H1 (cell line): ENCODE data around the gene ARHGAP22. TPM values are rescaled to one million over a fixed set of nuclear protein-coding genes. Genes with fewer than 3 reads are reported as not detected.

ENCODE experiments used
- CTCF ChIA-PET: fragments of 300-600 bp; sonication (Branson Sonifier 250); formaldehyde crosslinking; loops from one replicate; lab custom pipeline; 2021; ENCODE audit not compliant: partially characterized antibody; lab: Charles Lee
- POLR2A ChIA-PET: fragments of 300-600 bp; sonication (Branson Sonifier 250); formaldehyde crosslinking; loops from one replicate; lab custom pipeline; 2021; ENCODE audit warnings: inconsistent platforms; ENCODE audit not compliant: partially characterized antibody; lab: Charles Lee
- DNase-seq, 2 experiments: peaks; one replicate each; pipeline versions ENCODE4 v3.0.0 to v3.0.0-alpha.2; 2010 to 2022; ENCODE audit warnings: low spot score in 2 of 2, low read depth in 1 of 2, mixed read lengths in 1 of 2
- FAIRE-seq: peaks from 2 replicates; lab custom pipeline; 2011; peaks lifted over from hg19 to GRCh38; lab: Jason Lieb, UNC
- H2AFZ ChIP-seq: 2 replicates; pipeline ENCODE4 v1.8.1; 2012; ENCODE audit warnings: low read length, inconsistent platforms
- H2AK5ac ChIP-seq: 2 replicates; pipeline ENCODE4 v1.6.1; 2013; ENCODE audit warnings: low read depth, low read length
- H2BK120ac ChIP-seq: replicated peaks from 2 replicates; pipeline ENCODE3; 2013; ENCODE audit warnings: low read depth, low read length, inconsistent platforms
- H2BK12ac ChIP-seq: 2 replicates; pipeline ENCODE4 v1.6.1; 2013; ENCODE audit warnings: low read depth, low read length
- H2BK15ac ChIP-seq: 2 replicates; pipeline ENCODE4 v1.6.1; 2013; ENCODE audit warnings: low read length
- H2BK20ac ChIP-seq: 2 replicates; pipeline ENCODE4 v1.6.1; 2013; ENCODE audit warnings: low read length
- H2BK5ac ChIP-seq: 2 replicates; pipeline ENCODE4 v1.6.1; 2013; ENCODE audit warnings: low read depth, low read length
- H3K14ac ChIP-seq: 2 replicates; pipeline ENCODE4 v1.6.1; 2013; ENCODE audit warnings: inconsistent platforms; ENCODE audit not compliant: insufficient read length
- H3K18ac ChIP-seq: 2 replicates; pipeline ENCODE4 v1.6.1; 2013; ENCODE audit warnings: low read length; ENCODE audit errors: extremely low read depth
- H3K23ac ChIP-seq: 2 replicates; pipeline ENCODE4 v1.6.1; 2013; ENCODE audit warnings: inconsistent platforms; ENCODE audit not compliant: insufficient read length
- H3K23me2 ChIP-seq: 2 replicates; pipeline ENCODE4 v1.6.1; 2013; ENCODE audit warnings: low read depth, low read length
- H3K27ac ChIP-seq: 2 replicates; pipeline ENCODE4 v1.6.1; 2011; ENCODE audit warnings: low read depth, low read length, inconsistent platforms
- H3K27me3 ChIP-seq, 4 experiments: replicated peaks in 1 of 4; 1 replicate in 1 of 4; 2 replicates in 3 of 4; pipeline versions ENCODE4 v1.6.1 to v1.8.1; 2011 to 2013; ENCODE audit warnings: low read length in 3 of 4, mild to moderate bottlenecking in 3 of 4, inconsistent platforms in 2 of 4, mixed read lengths in 2 of 4, moderate library complexity in 1 of 4; ENCODE audit not compliant: control insufficient read depth in 3 of 4, insufficient read depth in 3 of 4; ENCODE audit errors: extremely low read depth in 1 of 4
- H3K36me3 ChIP-seq, 4 experiments: 2 replicates each; pipeline versions ENCODE4 v1.6.1 to v1.8.1; 2011 to 2013; ENCODE audit warnings: mild to moderate bottlenecking in 4 of 4, low read length in 3 of 4, moderate library complexity in 2 of 4, control low read depth in 1 of 4, inconsistent platforms in 1 of 4; ENCODE audit not compliant: insufficient read depth in 4 of 4, control insufficient read depth in 2 of 4
- H3K4ac ChIP-seq: replicated peaks from 2 replicates; pipeline ENCODE3; 2013; ENCODE audit warnings: low read length, low read depth, mixed read lengths, inconsistent platforms; ENCODE audit not compliant: insufficient read length
- H3K4me1 ChIP-seq, 4 experiments: replicated peaks in 1 of 4; 1 replicate in 1 of 4; 2 replicates in 3 of 4; pipeline versions ENCODE4 v1.6.1 to v1.8.1; 2011 to 2013; ENCODE audit warnings: low read length in 3 of 4, inconsistent platforms in 2 of 4, mixed read lengths in 1 of 4; ENCODE audit not compliant: insufficient read depth in 4 of 4, control insufficient read depth in 3 of 4
- H3K4me2 ChIP-seq, 2 experiments: 2 replicates each; pipeline versions ENCODE4 v1.6.1 to v1.8.1; 2011 to 2013; ENCODE audit warnings: low read depth in 2 of 2, low read length in 2 of 2, control low read depth in 1 of 2, inconsistent platforms in 1 of 2, mild to moderate bottlenecking in 1 of 2; ENCODE audit not compliant: insufficient read depth in 1 of 2
- H3K4me3 ChIP-seq, 4 experiments: fragments of 200-600, 300-600 bp in 1 of 4; sonication (generic), shearing (Covaris generic), sonication (Bioruptor Twin) in 1 of 4; 2 replicates each; pipeline versions ENCODE4 v1.5.1 to v1.8.1; 2011 to 2016; ENCODE audit warnings: low read length in 4 of 4, low read depth in 3 of 4, control low read depth in 2 of 4, inconsistent platforms in 2 of 4, mild to moderate bottlenecking in 2 of 4, mixed read lengths in 1 of 4, moderate library complexity in 1 of 4; ENCODE audit not compliant: insufficient read depth in 2 of 4; ENCODE audit errors: extremely low read depth in 1 of 4
- H3K56ac ChIP-seq: replicated peaks from 2 replicates; pipeline ENCODE3; 2013; ENCODE audit warnings: low read depth, mild to moderate bottlenecking, mixed read lengths, low read length, inconsistent platforms; ENCODE audit not compliant: insufficient read length
- H3K79me1 ChIP-seq: 2 replicates; pipeline ENCODE4 v1.6.1; 2013; ENCODE audit warnings: low read depth, low read length, control low read depth
- H3K79me2 ChIP-seq, 2 experiments: 2 replicates each; pipeline versions ENCODE4 v1.6.1 to v1.8.1; 2012 to 2013; ENCODE audit warnings: low read length in 2 of 2, mild to moderate bottlenecking in 2 of 2, inconsistent platforms in 1 of 2; ENCODE audit not compliant: insufficient read depth in 2 of 2, control insufficient read depth in 1 of 2
- H3K9ac ChIP-seq, 4 experiments: replicated peaks in 1 of 4; 1 replicate in 1 of 4; 2 replicates in 3 of 4; pipeline versions ENCODE4 v1.6.1 to v1.8.1; 2011 to 2013; ENCODE audit warnings: low read depth in 3 of 4, low read length in 3 of 4, control low read depth in 2 of 4, mild to moderate bottlenecking in 2 of 4, moderate library complexity in 2 of 4, inconsistent platforms in 1 of 4; ENCODE audit errors: extremely low read depth in 1 of 4
- H3K9me3 ChIP-seq, 2 experiments: 2 replicates each; pipeline versions ENCODE4 v1.6.1 to v1.8.1; 2012 to 2013; ENCODE audit warnings: mild to moderate bottlenecking in 2 of 2, moderate library complexity in 2 of 2, control low read depth in 1 of 2, inconsistent platforms in 1 of 2, low read depth in 1 of 2, low read length in 1 of 2, mixed read lengths in 1 of 2; ENCODE audit not compliant: insufficient read depth in 2 of 2
- H4K20me1 ChIP-seq, 2 experiments: replicated peaks in 1 of 2; 2 replicates each; pipeline versions ENCODE3 to v1.8.1; 2011 to 2013; ENCODE audit warnings: inconsistent platforms in 2 of 2, low read length in 2 of 2, mild to moderate bottlenecking in 1 of 2; ENCODE audit not compliant: insufficient read depth in 2 of 2, control insufficient read depth in 1 of 2
- H4K5ac ChIP-seq: 2 replicates; pipeline ENCODE4 v1.6.1; 2013; ENCODE audit warnings: low read length, low read depth, mixed read lengths, inconsistent platforms; ENCODE audit not compliant: insufficient read length
- H4K8ac ChIP-seq: 2 replicates; pipeline ENCODE4 v1.8.0; 2013; ENCODE audit warnings: mild to moderate bottlenecking, moderate library complexity, low read length, inconsistent platforms; ENCODE audit not compliant: insufficient read depth; ENCODE audit errors: extremely low read depth
- H4K91ac ChIP-seq: replicated peaks from 2 replicates; pipeline ENCODE3; 2013; ENCODE audit warnings: low read length, mixed read lengths, inconsistent platforms; ENCODE audit not compliant: insufficient read length
- FOSL1 ChIP-seq: IDR thresholded peaks from 2 replicates; pipeline ENCODE4 v1.6.1; 2011; ENCODE audit warnings: mild to moderate bottlenecking, low read depth, low read length, moderate library complexity; ENCODE audit not compliant: insufficient read depth
- GABPA ChIP-seq: IDR thresholded peaks from 2 replicates; pipeline ENCODE4 v1.6.1; 2011; ENCODE audit warnings: mild to moderate bottlenecking, low read length, moderate library complexity, borderline replicate concordance; ENCODE audit not compliant: insufficient read depth
- NRF1 ChIP-seq: IDR thresholded peaks from 2 replicates; pipeline ENCODE4 v1.6.1; 2011; ENCODE audit warnings: mild to moderate bottlenecking, low read depth, low read length, improper control_type of control experiment
- RNF2 ChIP-seq: fragments of 200-900, 300-1000 bp; sonication (generic); IDR thresholded peaks from 2 replicates; pipeline ENCODE4 v1.7.1; 2016; ENCODE audit warnings: borderline replicate concordance, low read depth, mild to moderate bottlenecking, antibody characterized with exemption, low read length; ENCODE audit not compliant: poor library complexity, severe bottlenecking; ENCODE audit errors: missing control alignments
- SIN3A ChIP-seq, 2 experiments: IDR thresholded peaks in 1 of 2; conservative IDR thresholded peaks in 1 of 2; 2 replicates each; pipeline ENCODE4 v1.6.1; 2011 to 2012; ENCODE audit warnings: low read length in 2 of 2, improper control_type of control experiment in 1 of 2, low read depth in 1 of 2, mild to moderate bottlenecking in 1 of 2
- SUZ12 ChIP-seq: fragments of 200-600 bp; sonication (generic); IDR thresholded peaks from 2 replicates; pipeline ENCODE4 v1.6.1; 2012; ENCODE audit warnings: mild to moderate bottlenecking, inconsistent platforms, low read length, moderate library complexity, mixed read lengths
- YY1 ChIP-seq: IDR thresholded peaks from 2 replicates; pipeline ENCODE4 v1.6.1; 2011; ENCODE audit warnings: low read depth, mild to moderate bottlenecking, low read length
- WGBS, 2 experiments: shearing (Covaris generic) in 1 of 2; methylation state at CpG; one replicate each; pipeline versions ENCODE4 v1.1.6 to v1.1.7; 2013 to 2015; ENCODE audit warnings: low lambda C conversion rate in 2 of 2, mixed read lengths in 2 of 2, inconsistent platforms in 1 of 2, low coverage in 1 of 2, missing lambda C conversion rate in 1 of 2; ENCODE audit not compliant: insufficient replicate concordance in 2 of 2, insufficient coverage in 1 of 2, insufficient read length in 1 of 2; ENCODE audit errors: extremely low coverage in 1 of 2, missing lambda C conversion rate in 1 of 2; 5-methylcytosine and 5-hydroxymethylcytosine counted together
- polyA plus RNA-seq, 7 experiments: library from polyadenylated mRNA; depleted of rRNA in 3 of 7; stranded (reverse) in 5 of 7; unstranded in 2 of 7; fragments of >200 nt in 5 of 7; fragments of 200-250 nt in 2 of 7; gene quantifications; 1 replicate in 5 of 7; 2 replicates in 1 of 7; 4 replicates in 1 of 7; pipeline versions ENCODE4 v1.2.1 to v1.2.3, GENCODE V29; 2011 to 2013; ENCODE audit warnings: missing spikeins in 2 of 7, mixed read lengths in 2 of 7
- total RNA-seq: library from RNA; stranded (reverse); fragmentation: NEBNext Ultra II Directional; extraction: Animal tissue kit (Norgen Biotek cat#: 25700); gene quantifications from 2 replicates; pipeline ENCODE4 v1.2.1, GENCODE V29; 2021

ARHGAP22 gene
- total and polyA plus RNA-seq, 2 of the 8 experiments (the other 6 are each of a cell fraction or from before 2014, with no cell fraction given), result 3.6 to 11.2 TPM

DNA sequence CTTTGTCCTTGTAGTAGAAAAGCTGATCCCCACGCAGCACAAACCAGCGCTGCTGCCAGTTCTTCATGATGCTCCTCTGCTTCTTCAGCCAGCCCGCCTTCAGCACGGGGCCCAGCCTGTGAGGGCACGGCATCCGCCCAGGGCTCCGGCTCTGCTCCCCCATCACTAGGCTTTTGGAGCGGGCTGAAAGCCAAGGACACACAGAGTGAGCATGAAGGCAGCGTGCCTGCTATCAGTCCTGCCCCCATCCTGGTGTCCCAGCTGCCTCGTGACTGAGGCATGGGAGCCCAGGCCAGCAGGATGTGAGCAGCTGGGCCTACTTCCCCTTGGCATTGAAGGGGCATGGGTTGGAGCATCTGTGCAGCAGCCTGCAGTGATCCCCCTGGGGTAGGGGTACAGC is 21.9 kb downstream of the ARHGAP22 start:
- POLR2A ChIA-PET, result no interaction called here
- H3K79me2 ChIP-seq, result no peaks in the 10 kb centered on the region; a peak in 1 of 4 replicates
- FAIRE-seq, result no peak

More for the DNA sequence above, 21.9 kb downstream of the ARHGAP22 start:
- 89% methylated on average over 10 of the region's 10 CpGs; no CpG with 5 or more reads in 1 of the 2 experiments for WGBS, 2 experiments
- Histone ChIP-seq H3K27ac (no peak overlapping the region), H3K14ac (no peak overlapping the region), H3K23me2 (no peaks in the 10 kb centered on the region), H3K4ac (no peak overlapping the region), H3K9me3 (peaks cover 13 to 16% of the 10 kb centered on the region in 2 experiments; a peak in 3 of 4 replicates), H3K36me3 (no peaks in the 10 kb centered on the region), H3K56ac (no peak overlapping the region), H3K27me3 (no peaks in the 10 kb centered on the region), H2AK5ac (peak overlapping the region; percentile 82; the same call in 1 of the 2 replicates), H2BK120ac (no peak overlapping the region), H2AFZ (no peak overlapping the region), H4K20me1 (no peaks in the 10 kb centered on the region), H3K4me2 (no peak overlapping the region), H3K9ac (no peak overlapping the region), H3K18ac (no peak overlapping the region), H3K79me1 (no peaks in the 10 kb centered on the region), H4K91ac (peak overlapping the region; percentile 17), H3K4me3 (no peak overlapping the region), H3K4me1 (no peaks in the 10 kb centered on the region; a peak in 1 of 7 replicates), H2BK20ac (no peak overlapping the region), H2BK5ac (no peak overlapping the region), H2BK12ac (no peak overlapping the region), H3K23ac (no peak overlapping the region), H4K5ac (no peak overlapping the region), H4K8ac (no peak overlapping the region; the same call in 1 of the 2 replicates), H2BK15ac (0 out of 2 replicates have a peak overlapping the region, but pooled peaks have one; percentile 21)
- CTCF ChIA-PET, result interaction anchor here (1.3 to 18.5 kb wide), 4 partner anchors 12 to 32 kb away, joined by 3 to 172 read pairs (median 6); partner anchors contain the start of gene ARHGAP22
- TF ChIP-seq RNF2 (no peak), SUZ12 (no peak), NRF1 (no peak), FOSL1 (no peak), GABPA (no peak), SIN3A (conservative IDR thresholded peaks at IDR 0.05 in 1 of 2, IDR thresholded peaks at IDR 0.05 in 1 of 2; ENCODE audit: low read depth in 1 of 2, low read length in 2 of 2) (no peak), YY1 (no peak)
- no peak for DNase-seq
